Measurements from ENCODE around the gene CIRBP. TPM values are rescaled to one million over a fixed set of nuclear protein-coding genes. Genes with fewer than 3 reads are reported as not detected.

Gene CIRBP
- total and polyA plus RNA-seq, 2 of the 13 experiments (the other 11 are each of a cell fraction or from before 2014, with no cell fraction given), result 133 to 140 TPM

- TF ChIP-seq ZNF33B (CRISPR knock-in tag; IDR thresholded peaks at IDR 0.05) (peak; percentile 70; the same call in 1 of the 2 replicates), NKX3-1 (CRISPR knock-in tag; IDR thresholded peaks at IDR 0.05) (peak; percentile 31; the same call in 1 of the 2 replicates), ATF6 (CRISPR knock-in tag; conservative IDR thresholded peaks at IDR 0.05) (no peak), ZSCAN5A (CRISPR knock-in tag; IDR thresholded peaks at IDR 0.05; ENCODE audit: borderline replicate concordance) (no peak), MIXL1 (CRISPR knock-in tag; IDR thresholded peaks at IDR 0.05) (no peak), DPF2 (CRISPR knock-in tag; IDR thresholded peaks at IDR 0.05; ENCODE audit: borderline replicate concordance, low read depth) (no peak), ZKSCAN8 (CRISPR knock-in tag; IDR thresholded peaks at IDR 0.05; ENCODE audit: borderline replicate concordance) (no peak), ZNF775 (CRISPR knock-in tag; IDR thresholded peaks at IDR 0.05; ENCODE audit: borderline replicate concordance) (no peak), SIX1 (CRISPR knock-in tag; IDR thresholded peaks at IDR 0.05; ENCODE audit: borderline replicate concordance) (no peak), LCORL (IDR thresholded peaks at IDR 0.05) (no peak), LCORL (CRISPR knock-in tag; IDR thresholded peaks at IDR 0.05) (no peak), ZBTB34 (CRISPR knock-in tag; IDR thresholded peaks at IDR 0.05) (no peak), NR2F6 (IDR thresholded peaks at IDR 0.05) (no peak), NR2F6 (CRISPR knock-in tag; IDR thresholded peaks at IDR 0.05) (no peak; the same call in 1 of the 2 replicates), ZNF3 (CRISPR knock-in tag; IDR thresholded peaks at IDR 0.05) (no peak), U2AF1 (optimal IDR thresholded peaks at IDR 0.05; ENCODE audit: low read depth, low read length) (no peak), ARNT (IDR thresholded peaks at IDR 0.05) (no peak), ZMYM2 (CRISPR knock-in tag; IDR thresholded peaks at IDR 0.05) (no peak), MED13 (CRISPR knock-in tag; IDR thresholded peaks at IDR 0.05) (no peak), ZBTB20 (CRISPR knock-in tag; IDR thresholded peaks at IDR 0.05; ENCODE audit: borderline replicate concordance, low read depth) (no peak), HNRNPH1 (optimal IDR thresholded peaks at IDR 0.05; ENCODE audit: low read depth, low read length) (no peak), TFE3 (CRISPR knock-in tag; IDR thresholded peaks at IDR 0.05) (peak; percentile 89)
Measured at GRCh38 chr19:1275260-1275975, 6.3 kb downstream of the CIRBP start, which contains the start of gene FAM174C (continued).

Measured in HepG2 (cell line).